OCI-LY7 (cell line): ENCODE results near the gene HSPH1. TPM values are rescaled to one million over a fixed set of nuclear protein-coding genes. Genes with fewer than 3 reads are reported as not detected.

Source experiments
- BruUV-seq: library from RNA; stranded (reverse); fragments of 400-500 nt; replicated peaks from 2 replicates; lab custom pipeline; 2021; lab: Mats Ljungman, UMichigan
- CTCF ChIA-PET: fragments of 300-600 bp; sonication (Branson Sonifier 250); formaldehyde crosslinking; loops from one replicate; lab custom pipeline; 2022; ENCODE audit warnings: antibody characterized with exemption; ENCODE audit not compliant: unreplicated experiment; lab: Charles Lee
- POLR2A ChIA-PET: fragments of 300-600 bp; sonication (Branson Sonifier 250); formaldehyde crosslinking; loops from one replicate; lab custom pipeline; 2022; ENCODE audit warnings: antibody characterized with exemption; lab: Charles Lee
- DNase-seq: peaks from one replicate; pipeline ENCODE4 v3.0.0-alpha.2; 2015; ENCODE audit warnings: low spot score
- H2AFZ ChIP-seq: fragments of 200-600 bp; sonication (generic), shearing (Covaris generic); 2 replicates; pipeline ENCODE4 v1.6.1; 2014; ENCODE audit warnings: mild to moderate bottlenecking, antibody characterized with exemption, low read length, moderate library complexity
- H3K27ac ChIP-seq: fragments of 200-600 bp; sonication (generic); 2 replicates; pipeline ENCODE4 v1.5.1; 2014; ENCODE audit warnings: mixed run types, low read depth, mild to moderate bottlenecking, moderate library complexity, low read length, inconsistent platforms; ENCODE audit not compliant: poor library complexity, severe bottlenecking
- H3K36me3 ChIP-seq: fragments of 200-600 bp; sonication (generic); 2 replicates; pipeline ENCODE4 v1.6.1; 2014; ENCODE audit warnings: mild to moderate bottlenecking, antibody characterized with exemption, low read length, moderate library complexity, mixed read lengths; ENCODE audit not compliant: insufficient read depth
- H3K4me1 ChIP-seq: fragments of 200-600 bp; sonication (generic); 2 replicates; pipeline ENCODE4 v1.5.1; 2014; ENCODE audit warnings: mild to moderate bottlenecking, low read length; ENCODE audit not compliant: insufficient read depth, poor library complexity, severe bottlenecking
- H3K4me2 ChIP-seq: fragments of 200-600 bp; sonication (generic); 2 replicates; pipeline ENCODE4 v1.6.1; 2014; ENCODE audit warnings: mild to moderate bottlenecking, low read length
- H3K4me3 ChIP-seq: fragments of 200-600 bp; sonication (generic); 2 replicates; pipeline ENCODE4 v1.5.1; 2014; ENCODE audit warnings: mild to moderate bottlenecking, low read depth, low read length; ENCODE audit not compliant: poor library complexity, severe bottlenecking
- H3K79me2 ChIP-seq: fragments of 200-600 bp; sonication (generic); 2 replicates; pipeline ENCODE4 v1.6.1; 2016; ENCODE audit warnings: low read depth, mild to moderate bottlenecking, low read length, moderate library complexity, mixed read lengths; ENCODE audit not compliant: insufficient read depth
- H3K9me2 ChIP-seq: fragments of 200-600 bp; sonication (generic); 2 replicates; pipeline ENCODE4 v1.6.1; 2016; ENCODE audit warnings: mild to moderate bottlenecking, low read length, mixed read lengths; ENCODE audit not compliant: insufficient read depth
- H3K9me3 ChIP-seq: fragments of 200-600 bp; sonication (generic); 2 replicates; pipeline ENCODE4 v1.6.1; 2014; ENCODE audit warnings: mild to moderate bottlenecking, mixed run types, low read length, mixed read lengths
- H4K20me1 ChIP-seq: fragments of 200-600 bp; sonication (generic); 2 replicates; pipeline ENCODE4 v1.6.1; 2014; ENCODE audit warnings: mild to moderate bottlenecking, antibody characterized with exemption, low read length, moderate library complexity, mixed read lengths; ENCODE audit not compliant: insufficient read depth
- CTCF ChIP-seq: fragments of 200-600 bp; sonication (generic); conservative IDR thresholded peaks from 2 replicates; pipeline ENCODE4 v1.5.1; 2014; ENCODE audit warnings: mild to moderate bottlenecking, antibody characterized with exemption, low read length, moderate library complexity, mixed read lengths
- EZH2phosphoT487 ChIP-seq: fragments of 200-600 bp; sonication (generic); IDR thresholded peaks from 2 replicates; pipeline ENCODE4 v1.6.1; 2018; ENCODE audit warnings: low read depth, borderline replicate concordance, mild to moderate bottlenecking, mixed run types, antibody characterized with exemption, low read length, moderate library complexity, mixed read lengths
- intact Hi-C: fragments of 100-400 bp; cut with micrococcal nuclease; formaldehyde crosslinking; loops from one replicate; pipeline ENCODE4 v1.10.0; 2022; ENCODE audit not compliant: unreplicated experiment
- total RNA-seq, 2 experiments: library from RNA; depleted of rRNA in 1 of 2; stranded (reverse); fragments of >200 nt in 1 of 2; shearing (Covaris generic) in 1 of 2; gene quantifications; 2 replicates each; pipeline ENCODE4 v1.2.3, GENCODE V29; 2014 to 2022

Gene HSPH1
- total RNA-seq, 2 experiments from 2014 or later = 89.6 to 176 TPM

- Histone ChIP-seq H3K4me2 (no peak overlapping the region; the same call in 1 of the 2 replicates), H3K9me2 (no peaks in the 10 kb centered on the region), H3K4me3 (no peak overlapping the region), H2AFZ (no peak overlapping the region), H3K36me3 (no peaks in the 10 kb centered on the region), H3K27ac (no peak overlapping the region), H4K20me1 (no peaks in the 10 kb centered on the region), H3K9me3 (no peaks in the 10 kb centered on the region), H3K4me1 (no peaks in the 10 kb centered on the region), H3K79me2 (no peaks in the 10 kb centered on the region)
- DNase-seq = peak; percentile 5
- no TSS peak for BruUV-seq
- CTCF ChIA-PET = interaction anchor here (0.6 kb wide), 1 partner anchor 128 kb away, joined by 3 read pairs; no protein-coding TSS in a partner anchor
- intact Hi-C loops = no loop called here
- TF ChIP-seq EZH2phosphoT487 (no peak), CTCF (no peak)
- POLR2A ChIA-PET = interaction anchor here (0.6 to 1.4 kb wide), 3 partner anchors 13 to 607 kb away, joined by 3 to 4 read pairs (median 3); no protein-coding TSS in a partner anchor
Observed at GRCh38 chr13:31090961-31091624, 70.6 kb downstream of the HSPH1 start.

DNA sequence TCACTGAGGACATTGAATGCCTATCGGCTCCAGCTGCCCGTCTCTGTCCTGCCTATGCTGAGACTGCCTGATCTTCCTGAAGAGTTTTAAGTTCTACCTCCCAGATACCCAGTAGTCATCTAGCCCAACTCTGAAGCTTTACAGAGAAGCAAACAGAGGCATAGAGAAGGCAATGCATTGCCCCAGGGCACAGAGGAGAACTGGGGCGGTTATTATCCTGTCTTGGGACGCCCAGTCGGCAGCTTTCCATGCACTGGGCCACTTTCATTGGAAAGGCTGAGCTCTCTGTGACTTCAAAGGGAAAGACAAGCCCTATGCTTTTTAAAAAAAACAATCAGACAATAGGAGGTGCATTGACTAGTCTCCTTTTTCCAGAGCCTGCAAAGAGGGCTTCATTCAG lies 71.6 kb downstream of the HSPH1 start:
- H3K36me3 ChIP-seq = no peaks in the 10 kb centered on the region
- no peaks in the 10 kb centered on the region for H3K9me3 ChIP-seq
- BruUV-seq = no TSS peak
- CTCF ChIA-PET = no interaction called here
- intact Hi-C loops = no loop called here
- H3K4me2 ChIP-seq = no peak overlapping the region
- H2AFZ ChIP-seq = no peak overlapping the region
- H3K79me2 ChIP-seq = no peaks in the 10 kb centered on the region
- no peaks in the 10 kb centered on the region for H3K9me2 ChIP-seq
- H3K4me3 ChIP-seq = no peak overlapping the region
- POLR2A ChIA-PET = interaction anchor here (0.7 to 1.4 kb wide), 2 partner anchors 12 to 14 kb away, joined by 3 to 4 read pairs; no protein-coding TSS in a partner anchor
- H3K4me1 ChIP-seq = no peaks in the 10 kb centered on the region
- no peaks in the 10 kb centered on the region for H4K20me1 ChIP-seq
- TF ChIP-seq CTCF = no peak
- no peak for TF ChIP-seq EZH2phosphoT487
- H3K27ac ChIP-seq = no peak overlapping the region
- DNase-seq = no peak

DNA sequence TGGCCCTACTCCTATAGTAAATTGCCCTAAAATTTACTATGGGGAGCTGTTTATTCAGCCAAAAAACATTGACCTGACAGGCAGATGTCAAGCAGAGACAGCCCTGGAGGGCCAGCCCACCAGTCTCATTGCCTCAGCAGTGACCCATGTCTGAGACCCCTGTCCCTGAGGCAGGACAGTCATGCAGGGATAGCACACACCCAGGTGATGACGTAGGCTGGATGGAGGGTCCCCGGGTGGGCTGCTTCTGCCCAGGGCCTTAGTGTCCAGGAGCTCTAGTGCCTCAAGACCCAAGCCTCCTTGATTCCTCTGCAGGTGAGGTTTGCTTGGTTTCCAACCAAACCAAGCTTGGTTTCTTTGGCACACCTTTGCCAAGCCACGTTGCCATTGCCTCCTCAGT lies 72.1 kb downstream of the HSPH1 start:
- no peak for DNase-seq
- intact Hi-C loops = no loop called here
- no peak overlapping the region for H3K4me3 ChIP-seq
- H2AFZ ChIP-seq = no peak overlapping the region
- CTCF ChIA-PET = no interaction called here
- no peaks in the 10 kb centered on the region for H3K36me3 ChIP-seq
- no peak overlapping the region for H3K27ac ChIP-seq
- BruUV-seq = no TSS peak
- no peaks in the 10 kb centered on the region for H3K9me2 ChIP-seq
- POLR2A ChIA-PET = interaction anchor here (0.7 kb wide), 1 partner anchor 11 kb away, joined by 3 read pairs; no protein-coding TSS in a partner anchor
- no peaks in the 10 kb centered on the region for H3K79me2 ChIP-seq
- TF ChIP-seq EZH2phosphoT487 (no peak), CTCF (no peak)
- no peak overlapping the region for H3K4me2 ChIP-seq
- no peaks in the 10 kb centered on the region for H4K20me1 ChIP-seq
- H3K9me3 ChIP-seq = no peaks in the 10 kb centered on the region
- H3K4me1 ChIP-seq = no peaks in the 10 kb centered on the region
